Peyer's patch (tissue), 4 donors: ENCODE measurements around the gene OVAAL.

Experiments used
- CTCF ChIP-seq, 6 experiments: fragments of 450-650 bp in 4 of 6; fragments of 200-600 bp in 2 of 6; sonication (generic) in 1 of 6; IDR thresholded peaks; one replicate each; pipeline ENCODE4 v1.5.1; 2017 to 2019; ENCODE audit warnings: antibody characterized with exemption in 6 of 6, mild to moderate bottlenecking in 3 of 6, moderate library complexity in 1 of 6
- POLR2A ChIP-seq, 2 donors: fragments of 450-650 bp; IDR thresholded peaks; one replicate each; pipeline ENCODE4 v1.5.1; 2017; ENCODE audit warnings: antibody characterized with exemption in 2 of 2, mild to moderate bottlenecking in 2 of 2, moderate library complexity in 2 of 2

GRCh38 chr1:180544050-180544449 is 14.7 kb upstream of the OVAAL start:
- no peak for TF ChIP-seq CTCF (IDR thresholded peaks at IDR 0.05)
- no peak for TF ChIP-seq POLR2A (IDR thresholded peaks at IDR 0.05)
